Activated CD8-positive, alpha-beta memory T cell treated with anti-CD3 and anti-CD28 coated beads for 1 hour (primary cell): ENCODE measurements around the gene PEX3.
"Not testable (repeated sequence)": the region's sequence is repeated elsewhere in the genome, so short reads cannot be mapped to it uniquely, and the experiment has no call there.

Experiments
- DNase-seq, 2 donors: peaks; one replicate each; pipeline ENCODE4 v3.0.0-alpha.2; 2020; ENCODE audit warnings: low read depth in 1 of 2; ENCODE audit errors: extremely low read depth in 1 of 2

Gene PEX3

GRCh38 chr6:143505111-143505510 is 54.5 kb downstream of the PEX3 start:
- DNase-seq = no peak

DNA sequence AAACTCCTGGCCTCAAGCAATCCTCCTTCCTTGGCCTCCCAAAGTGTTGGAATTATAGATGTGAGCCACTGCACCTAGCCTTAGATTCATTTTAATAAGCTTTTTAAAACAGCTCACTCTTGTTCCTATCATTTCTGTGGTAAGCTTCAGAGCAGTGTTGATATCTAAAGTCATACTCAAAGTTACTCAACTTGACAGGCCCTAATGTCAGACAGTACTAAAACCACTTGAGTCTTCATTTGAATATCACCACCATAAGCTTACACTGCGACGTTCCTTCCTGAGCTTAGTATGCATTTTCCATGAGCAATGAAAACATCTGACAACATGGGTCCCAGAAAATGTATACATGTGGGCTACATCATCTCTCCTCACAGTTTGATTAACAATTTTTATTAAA is 54.9 kb downstream of the PEX3 start:
- DNase-seq = no peak

DNA sequence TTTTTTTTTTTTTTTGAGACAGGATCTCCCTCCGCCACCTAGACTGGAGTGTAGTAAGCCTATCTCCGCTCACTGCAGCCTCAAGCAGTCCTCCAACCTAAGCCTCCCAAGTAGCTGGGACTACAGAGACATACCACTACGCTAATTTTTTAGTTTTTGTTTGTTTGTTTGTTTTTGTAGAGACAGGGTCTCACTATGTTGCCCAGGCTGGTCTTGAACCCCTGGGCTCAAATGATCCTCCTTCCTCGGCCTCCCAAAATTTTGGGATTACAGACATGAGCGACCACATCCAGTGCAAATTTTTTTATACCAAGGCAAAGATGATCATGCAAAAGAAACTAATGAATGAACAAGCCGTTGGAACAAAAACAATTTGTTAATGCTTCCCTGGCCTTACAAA is 55.6 kb downstream of the PEX3 start:
- no peak for DNase-seq

DNA sequence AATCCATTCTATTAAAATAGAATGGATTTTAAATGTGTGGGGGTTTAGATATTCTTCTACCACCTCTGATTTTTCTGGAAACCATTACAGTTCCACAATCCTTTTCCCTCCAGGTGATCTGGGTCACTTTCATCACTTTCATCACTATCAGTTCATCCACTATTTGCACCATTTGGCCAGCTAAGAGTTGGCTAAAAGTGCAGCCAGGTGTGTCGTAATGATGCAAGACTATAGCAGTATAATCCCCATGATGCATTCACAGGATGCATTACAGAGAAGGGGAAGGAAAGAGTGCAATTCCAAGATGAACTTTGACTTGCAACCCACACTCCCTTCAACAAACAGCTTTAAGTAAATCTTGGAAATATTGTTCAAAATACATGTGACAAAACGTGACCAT is 56.0 kb downstream of the PEX3 start:
- DNase-seq = no peak

DNA sequence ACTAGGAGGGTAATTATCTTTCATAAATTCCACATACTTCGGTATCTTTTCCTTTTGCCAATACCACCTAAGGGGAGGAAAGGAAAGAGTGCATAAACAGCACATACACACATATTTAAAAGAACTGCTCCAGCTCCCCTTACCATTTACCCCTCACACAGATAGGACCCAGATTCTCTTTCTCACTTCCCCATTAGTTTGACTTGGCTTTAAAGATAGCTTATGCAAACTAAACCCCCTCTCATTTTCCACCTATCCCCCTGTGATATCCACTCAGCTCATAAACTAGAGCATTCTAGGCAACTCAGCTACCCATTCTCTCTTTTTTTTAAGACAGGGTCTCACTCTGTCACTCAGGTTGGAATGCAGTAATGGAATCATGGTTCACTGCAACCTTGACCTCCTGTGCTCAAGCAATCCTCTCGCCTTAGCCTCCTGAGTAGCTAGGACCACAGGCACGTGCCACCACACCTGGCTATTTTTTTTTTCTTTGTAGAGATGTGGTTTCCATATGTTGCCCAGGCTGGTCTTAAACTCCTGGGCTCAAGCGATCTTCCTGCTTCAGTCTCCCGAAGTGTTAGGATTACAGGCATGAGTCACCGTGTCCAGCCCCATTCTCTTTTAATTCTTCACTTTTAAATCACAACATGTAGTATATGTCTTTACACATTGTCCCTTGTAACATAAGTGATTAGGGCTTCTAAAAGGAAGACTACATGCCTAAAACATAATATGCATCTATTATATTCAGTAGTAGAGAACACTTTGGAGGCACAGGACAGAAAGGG is 56.9 kb downstream of the PEX3 start:
- DNase-seq = no peak

- DNase-seq = not testable (repeated sequence)
Observed at GRCh38 chr6:143510326-143510725, 59.7 kb downstream of the PEX3 start.

- peak; percentile 22 to 45 for DNase-seq
Observed at GRCh38 chr6:143510991-143511891, 60.6 kb downstream of the PEX3 start, which contains the start of gene FUCA2. FUCA2 (minus strand) TSS chr6:143511720; CDS start chr6:143511634, 86 bp downstream.

GRCh38 chr6:143513410-143513809 is 62.8 kb downstream of the PEX3 start:
- DNase-seq = no peak

DNA sequence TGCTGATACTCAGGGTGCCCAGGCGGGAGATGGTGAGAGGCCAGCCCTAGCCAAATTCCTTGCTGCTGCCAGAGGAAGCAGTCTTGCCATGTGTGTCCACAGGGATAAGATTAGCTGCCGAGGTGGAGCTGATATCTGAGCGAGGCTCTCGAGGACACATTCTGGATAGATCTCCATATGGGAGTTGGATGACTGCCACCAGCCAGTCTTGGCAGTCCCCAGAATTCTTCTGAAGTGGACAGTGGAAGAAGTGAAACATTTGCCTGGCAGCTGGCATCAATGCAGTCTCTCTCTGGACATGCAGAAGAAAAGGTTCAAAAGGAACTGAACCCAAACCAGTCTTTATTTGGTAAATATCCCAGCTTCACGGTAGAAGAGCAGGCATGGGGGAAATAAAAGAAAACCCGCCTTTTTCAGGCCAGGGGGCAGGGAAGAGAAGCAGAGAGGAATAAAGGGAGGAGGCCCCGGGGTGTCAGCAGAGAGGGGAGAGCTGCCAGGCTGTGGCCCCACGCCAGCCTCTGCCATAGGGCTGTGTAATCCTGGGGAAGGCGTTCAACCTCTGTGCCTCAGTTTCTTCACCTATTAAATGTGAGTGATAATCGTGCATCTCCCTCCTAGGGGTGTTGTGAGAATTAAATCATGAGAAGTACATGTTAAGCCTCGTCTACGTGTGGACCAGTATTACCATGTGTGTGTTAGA is 64.6 kb downstream of the PEX3 start:
- DNase-seq = no peak

DNA sequence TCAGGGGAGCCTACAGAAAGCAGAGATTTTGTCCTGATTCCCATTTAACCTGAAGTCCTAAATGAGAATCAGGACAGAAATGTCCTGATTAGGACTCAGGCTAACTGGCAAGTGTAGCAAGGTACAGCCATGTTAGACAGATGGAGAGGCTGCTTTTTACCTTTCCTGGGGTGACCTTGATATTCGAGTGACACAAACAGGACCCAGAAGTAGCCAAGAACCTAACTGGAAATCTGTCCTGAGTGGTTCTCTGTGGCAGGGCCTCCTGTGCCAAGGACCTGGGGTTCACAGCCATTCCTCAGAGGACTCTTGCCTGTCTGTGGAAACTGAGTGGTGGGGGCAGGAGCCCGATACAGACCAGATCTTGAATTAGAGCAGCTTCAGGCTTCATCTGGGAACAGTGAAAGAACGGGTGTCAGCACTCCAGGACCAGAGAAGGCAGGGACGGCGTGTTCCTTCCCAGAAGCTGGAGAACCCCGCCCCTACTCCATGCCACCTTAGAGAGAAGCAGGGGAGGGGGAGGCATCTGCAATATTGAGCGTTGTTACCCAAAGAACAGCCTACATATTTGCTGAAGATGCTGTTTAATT is 65.3 kb downstream of the PEX3 start:
- no peak for DNase-seq

- DNase-seq = no peak
Observed at GRCh38 chr6:143516690-143517446, 66.3 kb downstream of the PEX3 start.

DNA sequence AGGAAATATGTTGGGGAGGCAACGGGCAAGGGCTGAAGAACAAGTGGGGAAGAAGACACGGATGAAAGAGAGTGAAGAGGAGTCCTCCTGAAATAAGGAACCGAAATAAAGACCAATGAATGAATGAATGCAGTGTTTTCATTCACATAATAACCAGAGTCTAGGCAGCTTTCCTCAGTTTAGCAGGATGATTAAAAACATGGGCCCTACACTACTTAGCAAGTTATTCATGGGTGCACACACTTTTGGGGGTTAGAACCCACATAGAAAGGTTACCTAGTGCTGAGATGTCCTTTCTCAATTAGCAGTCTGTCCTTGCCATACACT is 66.8 kb downstream of the PEX3 start:
- no peak for DNase-seq

GRCh38 chr6:143522039-143522600 is 71.5 kb downstream of the PEX3 start:
- DNase-seq = no peak

GRCh38 chr6:143525356-143525755 is 74.8 kb downstream of the PEX3 start:
- no peak for DNase-seq

DNA sequence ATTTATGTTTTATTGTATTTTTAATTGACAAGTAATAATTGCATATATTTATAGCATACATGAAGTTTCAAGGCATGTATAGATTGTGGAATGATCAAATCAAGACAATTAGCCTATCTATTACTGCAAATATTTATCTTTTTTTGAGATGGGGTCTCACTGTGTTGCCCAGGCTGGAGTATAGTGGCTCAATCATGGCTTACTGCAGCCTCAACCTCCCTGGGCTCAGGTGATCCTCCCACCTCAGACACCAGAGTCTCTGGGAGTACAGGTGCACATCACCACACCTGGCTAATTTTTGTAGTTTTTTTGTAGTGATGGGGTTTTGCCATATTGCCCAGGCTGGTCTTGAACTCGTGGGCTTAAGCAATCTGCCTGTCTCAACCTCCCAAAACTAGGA is 77.1 kb downstream of the PEX3 start:
- DNase-seq = no peak

DNA sequence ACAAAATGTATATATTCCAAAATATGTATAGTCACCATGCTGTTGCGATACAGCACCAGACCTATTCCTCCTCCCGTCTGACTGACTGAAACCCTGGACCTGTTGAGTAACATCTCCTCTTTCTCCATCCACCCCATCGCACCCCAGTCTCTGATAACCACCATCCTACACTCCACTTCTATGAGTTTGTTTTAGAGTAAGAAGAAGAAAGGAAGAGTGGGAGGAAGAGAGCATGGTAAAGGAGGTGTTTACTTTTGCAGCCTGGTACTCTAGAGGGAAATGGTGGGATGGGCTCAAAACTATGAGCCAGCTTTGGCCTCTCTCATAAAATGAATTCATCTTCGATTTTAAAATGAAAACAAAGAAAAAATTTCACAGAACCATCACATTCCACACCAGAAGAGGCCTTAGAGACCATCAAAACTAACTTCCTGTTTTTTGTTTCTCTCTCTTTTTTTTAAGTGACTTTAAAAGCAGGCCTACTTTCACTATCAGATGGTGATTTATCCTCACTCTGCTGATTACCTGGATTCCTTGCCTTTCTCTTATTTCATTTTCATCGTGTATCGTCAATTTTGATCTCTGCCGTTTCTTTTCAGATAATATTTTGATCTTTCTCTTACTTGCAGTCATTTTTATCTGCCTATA is 77.7 kb downstream of the PEX3 start:
- no peak for DNase-seq

DNA sequence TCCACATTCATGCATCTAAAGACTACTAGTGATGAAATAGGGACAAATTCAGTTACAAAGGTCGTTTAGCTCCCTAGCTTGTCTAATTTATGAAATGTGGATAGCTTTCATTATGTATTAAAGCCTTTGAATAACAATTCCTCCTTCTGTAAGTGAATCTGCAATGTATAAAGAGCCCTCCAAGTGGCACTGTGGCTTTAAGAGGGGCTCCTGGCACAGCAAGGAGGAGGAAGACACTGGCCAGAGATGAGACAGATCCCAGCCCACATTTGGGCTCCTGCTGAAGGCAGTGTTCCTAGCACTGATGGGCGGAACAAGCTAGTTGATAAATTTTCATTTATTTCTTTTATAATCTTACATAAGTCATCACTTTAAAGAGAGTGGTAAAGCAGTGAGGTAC is 78.5 kb downstream of the PEX3 start:
- DNase-seq = no peak

DNA sequence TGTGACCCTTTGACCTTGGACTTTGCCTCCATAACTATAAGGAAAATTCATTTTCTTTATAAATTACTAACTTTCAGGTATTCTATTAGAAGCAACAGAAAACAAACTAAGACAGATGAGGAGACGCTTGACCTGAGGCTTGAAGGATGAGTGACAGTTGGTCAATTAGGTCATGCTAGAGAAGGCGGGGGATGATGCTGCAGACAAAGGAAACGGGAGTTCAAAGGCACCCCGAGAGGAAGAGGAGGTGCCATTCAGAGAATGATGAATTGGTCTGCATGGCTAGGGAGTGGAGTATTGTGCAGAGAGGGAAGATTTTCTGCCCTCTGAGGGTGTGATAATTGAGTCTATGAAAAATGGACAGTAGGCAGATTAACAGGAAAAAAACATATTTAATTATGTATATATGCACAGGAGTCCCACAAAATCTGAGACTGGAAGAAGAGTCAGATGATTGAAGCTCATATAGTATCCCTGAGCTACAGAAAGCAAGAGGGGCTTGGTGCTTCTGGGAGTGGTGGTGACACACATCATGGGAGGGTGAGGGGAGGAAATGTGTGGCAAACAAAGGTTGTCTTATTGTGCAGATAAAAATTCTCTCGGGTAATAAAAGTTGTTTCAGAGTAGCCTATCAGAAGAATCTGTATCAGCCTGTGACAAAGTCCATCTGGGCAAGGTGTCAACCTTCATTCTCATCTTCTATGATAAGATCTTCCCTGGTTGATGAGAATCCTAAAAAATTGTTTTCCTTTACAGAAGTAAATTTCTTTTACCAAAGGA is 81.3 kb downstream of the PEX3 start:
- no peak for DNase-seq

DNA sequence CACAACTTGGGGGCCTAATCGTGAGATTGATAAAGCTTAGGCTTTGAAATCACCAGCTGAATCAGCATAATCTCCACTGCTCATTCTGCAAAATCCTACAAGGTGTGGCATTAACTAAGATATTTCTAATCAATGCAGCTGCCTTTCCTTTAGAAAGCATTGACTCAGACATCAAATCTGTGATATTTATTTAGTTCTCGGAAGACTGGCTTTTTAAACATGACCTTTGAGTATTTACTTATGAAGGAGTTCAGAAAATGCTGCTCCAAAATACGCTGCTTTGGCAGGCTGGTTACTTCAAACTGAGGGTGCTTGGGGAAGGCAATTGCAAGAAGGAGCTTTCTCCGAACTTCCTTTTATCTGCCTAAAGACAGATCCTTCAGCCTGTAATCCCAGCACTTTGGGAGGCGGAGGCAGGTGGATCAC is 84.6 kb downstream of the PEX3 start:
- DNase-seq = no peak
